Progenitor cell of endocrine pancreas (in vitro differentiated cells): ENCODE results near the gene OR51B4. TPM values are rescaled to one million over a fixed set of nuclear protein-coding genes. Genes with fewer than 3 reads are reported as not detected.

Experiments
- DNase-seq: peaks from one replicate; pipeline ENCODE4 v3.0.0; 2021; ENCODE audit warnings: low spot score; ENCODE audit not compliant: unreplicated experiment
- H3K27ac Mint-ChIP-seq: 2 replicates; pipeline ENCODE4 v1.8.0; 2021; ENCODE audit warnings: mild to moderate bottlenecking, moderate library complexity, mixed read lengths
- H3K27me3 Mint-ChIP-seq: 2 replicates; pipeline ENCODE4 v1.8.0; 2021; ENCODE audit warnings: mixed read lengths
- H3K36me3 Mint-ChIP-seq: 2 replicates; pipeline ENCODE4 v1.8.0; 2022; ENCODE audit warnings: mixed read lengths; ENCODE audit not compliant: insufficient read depth
- H3K4me1 Mint-ChIP-seq: 2 replicates; pipeline ENCODE4 v1.8.0; 2021; ENCODE audit warnings: low read depth, mixed read lengths
- H3K4me3 Mint-ChIP-seq: 2 replicates; pipeline ENCODE4 v1.8.0; 2021; ENCODE audit warnings: low read depth, mild to moderate bottlenecking, moderate library complexity, mixed read lengths
- H3K9me3 Mint-ChIP-seq: 2 replicates; pipeline ENCODE4 v1.8.0; 2021; ENCODE audit warnings: low read depth, mixed read lengths
- CTCF ChIP-seq: fragments of 200-600 bp; sonication (generic); IDR thresholded peaks from one replicate; pipeline ENCODE4 v1.5.0; 2021; ENCODE audit warnings: antibody characterized with exemption, mild to moderate bottlenecking; ENCODE audit not compliant: unreplicated experiment
- total RNA-seq: library from RNA; stranded (reverse); gene quantifications from 2 replicates; pipeline ENCODE4 v1.2.1, GENCODE V29; 2021

The OR51B4 gene
- total RNA-seq, 1 donor from 2014 or later, result not detected

- Mint-ChIP-seq H3K4me1 (peaks cover 4% of the 10 kb centered on the region), H3K36me3 (no peaks in the 10 kb centered on the region), H3K4me3 (no peak overlapping the region), H3K27me3 (peaks cover 15% of the 10 kb centered on the region), H3K9me3 (no peaks in the 10 kb centered on the region), H3K27ac (no peak overlapping the region)
- TF ChIP-seq CTCF, result no peak
- DNase-seq, result no peak
Observed at GRCh38 chr11:5252192-5252918, 49.4 kb downstream of the OR51B4 start.

DNA sequence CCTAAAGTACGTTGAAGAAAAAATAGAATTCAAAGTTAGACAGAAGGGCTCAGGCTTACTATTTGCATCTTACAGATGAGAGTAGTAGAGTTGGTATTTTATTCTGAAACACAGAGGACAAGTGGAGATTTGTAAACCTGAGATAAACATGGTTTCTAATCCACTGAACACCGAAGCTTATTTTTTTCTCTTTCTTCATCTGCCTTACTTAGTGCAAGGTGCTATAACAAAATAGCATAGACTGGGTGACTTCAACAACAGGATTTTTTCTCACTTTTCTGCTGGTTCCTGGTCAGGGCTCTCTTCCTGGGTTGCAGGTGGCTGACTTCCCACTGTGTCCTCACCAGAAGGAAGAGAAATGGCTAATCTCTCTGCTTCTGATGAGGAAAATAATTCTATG lies 50.0 kb downstream of the OR51B4 start:
- no peak for TF ChIP-seq CTCF
- no peaks in the 10 kb centered on the region for H3K9me3 Mint-ChIP-seq
- no peak overlapping the region for H3K27ac Mint-ChIP-seq
- no peak overlapping the region for H3K4me3 Mint-ChIP-seq
- peaks cover 17% of the 10 kb centered on the region for H3K27me3 Mint-ChIP-seq
- no peaks in the 10 kb centered on the region for H3K36me3 Mint-ChIP-seq
- DNase-seq, result no peak
- peaks cover under 1% of the 10 kb centered on the region for H3K4me1 Mint-ChIP-seq

Other genes with a start within 250 kb of the OR51B4 start
- gene OR52E2, start 242.3 kb downstream of the OR51B4 start, total RNA-seq, result not detected in 2 replicates
- not detected in 2 replicates for gene OR52E1, start 232.4 kb downstream of the OR51B4 start, total RNA-seq
- not detected in 2 replicates for gene OR52A5, start 163.6 kb downstream of the OR51B4 start, total RNA-seq
- gene OR52A1, start 147.2 kb downstream of the OR51B4 start, total RNA-seq, result not detected in 2 replicates
- not detected in 2 replicates for gene OR51V1, start 101.3 kb downstream of the OR51B4 start, total RNA-seq
- not detected in 2 replicates for gene HBB, start 74.9 kb downstream of the OR51B4 start, total RNA-seq
- gene HBD, start 67.5 kb downstream of the OR51B4 start, total RNA-seq, result not detected in 2 replicates
- gene HBG1, start 52.1 kb downstream of the OR51B4 start, total RNA-seq, result not detected in 2 replicates
- not detected in 2 replicates for gene HBG2, start 47.2 kb downstream of the OR51B4 start, total RNA-seq
- not detected in 2 replicates for gene HBE1, start 32.0 kb downstream of the OR51B4 start, total RNA-seq
- not detected in 2 replicates for gene OR51B2, start 22.4 kb upstream of the OR51B4 start, total RNA-seq
- 0.34 and 0.44 TPM in 2 replicates for gene OR51B5, start 41.6 kb upstream of the OR51B4 start, total RNA-seq
- gene OR51B6, start 49.6 kb upstream of the OR51B4 start, total RNA-seq, result not detected in 2 replicates
- not detected in 2 replicates for gene OR51M1, start 81.9 kb upstream of the OR51B4 start, total RNA-seq
- gene OR51Q1, start 120.2 kb upstream of the OR51B4 start, total RNA-seq, result not detected in 2 replicates
- gene OR51I1, start 139.6 kb upstream of the OR51B4 start, total RNA-seq, result not detected in 2 replicates
- not detected in 2 replicates for gene OR51I2, start 147.4 kb upstream of the OR51B4 start, total RNA-seq
- not detected in 2 replicates for gene OR52D1, start 186.7 kb upstream of the OR51B4 start, total RNA-seq
- not detected in 2 replicates for gene UBQLN3, start 208.0 kb upstream of the OR51B4 start, total RNA-seq
- gene UBQLNL, start 214.8 kb upstream of the OR51B4 start, total RNA-seq, result 0.53 and 0.79 TPM in 2 replicates
- 0.26 TPM in 1 of 2 replicates, not detected in the other for gene OR52H1, start 246.6 kb upstream of the OR51B4 start, total RNA-seq